Endothelial cell of umbilical vein (primary cell): Measurements from ENCODE around the gene HEATR5A. TPM values are rescaled to one million over a fixed set of nuclear protein-coding genes. Genes with fewer than 3 reads are reported as not detected.

ENCODE experiments used
- BruUV-seq: library from RNA; stranded (reverse); fragments of 400-500 nt; replicated peaks from 2 replicates; lab custom pipeline; 2021; lab: Mats Ljungman, UMichigan
- CTCF ChIA-PET: fragments of 300-600, 350-600 bp; sonication (Branson Sonifier 250); formaldehyde crosslinking; loops from one replicate; lab custom pipeline; 2021; ENCODE audit warnings: antibody characterized with exemption, inconsistent platforms; lab: Charles Lee
- POLR2A ChIA-PET: fragments of 300-600, 350-600 bp; sonication (Branson Sonifier 250); formaldehyde crosslinking; loops from one replicate; lab custom pipeline; 2021; ENCODE audit warnings: antibody characterized with exemption, inconsistent platforms; lab: Charles Lee
- DNase-seq: peaks from one replicate; pipeline ENCODE4 v3.0.0-alpha.2; 2011; ENCODE audit warnings: low read depth, low spot score
- FAIRE-seq: peaks from 2 replicates; lab custom pipeline; 2011; peaks lifted over from hg19 to GRCh38; lab: Jason Lieb, UNC
- H2AFZ ChIP-seq: 2 replicates; pipeline ENCODE4 v1.6.0; 2012; ENCODE audit warnings: low read depth, low read length, control low read depth, inconsistent platforms
- H3K27ac ChIP-seq: 2 replicates; pipeline ENCODE4 v1.5.1; 2011; ENCODE audit warnings: low read depth, mild to moderate bottlenecking, control low read depth, low read length, moderate library complexity; ENCODE audit not compliant: insufficient read depth
- H3K27me3 ChIP-seq, 2 experiments: 2 replicates each; pipeline versions ENCODE4 v1.6.0 to v1.6.1; 2011; ENCODE audit warnings: low read length in 2 of 2, mixed read lengths in 1 of 2; ENCODE audit not compliant: control insufficient read depth in 2 of 2, insufficient read depth in 2 of 2
- H3K36me3 ChIP-seq, 2 experiments: 2 replicates in 1 of 2; 3 replicates in 1 of 2; pipeline ENCODE4 v1.5.1; 2011; ENCODE audit warnings: low read length in 2 of 2, mild to moderate bottlenecking in 1 of 2, moderate library complexity in 1 of 2; ENCODE audit not compliant: control insufficient read depth in 2 of 2, insufficient read depth in 2 of 2; ENCODE audit errors: extremely low read depth in 1 of 2
- H3K4me1 ChIP-seq: 3 replicates; pipeline ENCODE4 v1.5.1; 2011; ENCODE audit warnings: mild to moderate bottlenecking, low read length; ENCODE audit not compliant: control insufficient read depth, insufficient read depth; ENCODE audit errors: extremely low read depth
- H3K4me2 ChIP-seq: 2 replicates; pipeline ENCODE4 v1.6.1; 2011; ENCODE audit warnings: low read length, control low read depth, mixed read lengths; ENCODE audit not compliant: insufficient read depth
- H3K4me3 ChIP-seq, 3 experiments: fragments of 200-600 bp in 1 of 3; sonication (generic), shearing (Covaris generic) in 1 of 3; replicated peaks in 1 of 3; 2 replicates each; pipeline ENCODE4 v1.5.1; 2011 to 2016; ENCODE audit warnings: control low read depth in 3 of 3, low read length in 3 of 3, mild to moderate bottlenecking in 2 of 3, inconsistent platforms in 1 of 3, low read depth in 1 of 3, moderate library complexity in 1 of 3; ENCODE audit not compliant: insufficient read depth in 1 of 3
- H3K79me2 ChIP-seq: 2 replicates; pipeline ENCODE4 v1.6.0; 2012; ENCODE audit warnings: low read length, inconsistent platforms; ENCODE audit not compliant: control insufficient read depth, insufficient read depth
- H3K9ac ChIP-seq: replicated peaks from 2 replicates; pipeline ENCODE3; 2011; ENCODE audit warnings: low read length, control low read depth; ENCODE audit not compliant: insufficient read depth; ENCODE audit errors: extremely low read depth
- H3K9me1 ChIP-seq: replicated peaks from 3 replicates; pipeline ENCODE4 v1.6.0; 2011; ENCODE audit warnings: mild to moderate bottlenecking, low read length; ENCODE audit not compliant: control insufficient read depth, insufficient read depth; ENCODE audit errors: extremely low read depth
- H3K9me3 ChIP-seq: replicated peaks from 2 replicates; pipeline ENCODE4 v1.5.1; 2012; ENCODE audit warnings: low read length, inconsistent platforms; ENCODE audit not compliant: control insufficient read depth, insufficient read depth
- H4K20me1 ChIP-seq: replicated peaks from 2 replicates; pipeline ENCODE3; 2011; ENCODE audit warnings: mild to moderate bottlenecking, low read length; ENCODE audit not compliant: control insufficient read depth, insufficient read depth; ENCODE audit errors: extremely low read depth
- CTCF ChIP-seq, 2 donors: IDR thresholded peaks; 1 replicate in 1 of 2; 2 replicates in 1 of 2; pipeline ENCODE4 v1.5.1; 2011; ENCODE audit warnings: low read length in 2 of 2, mild to moderate bottlenecking in 2 of 2, moderate library complexity in 2 of 2, control low read depth in 1 of 2, inconsistent platforms in 1 of 2, low read depth in 1 of 2; ENCODE audit not compliant: insufficient read depth in 1 of 2; ENCODE audit errors: extremely low read depth in 1 of 2
- EZH2 ChIP-seq: IDR thresholded peaks from 2 replicates; pipeline ENCODE4 v1.6.1; 2012; ENCODE audit warnings: borderline replicate concordance, low read depth, mild to moderate bottlenecking, moderate library complexity, low read length, inconsistent platforms; ENCODE audit not compliant: severe bottlenecking
- FOS ChIP-seq: IDR thresholded peaks from 2 replicates; pipeline ENCODE4 v1.6.1; 2011; ENCODE audit warnings: mild to moderate bottlenecking, low read length, moderate library complexity, borderline replicate concordance; ENCODE audit not compliant: insufficient read depth
- GATA2 ChIP-seq: IDR thresholded peaks from 2 replicates; pipeline ENCODE4 v1.7.0; 2011; ENCODE audit warnings: low read depth, mild to moderate bottlenecking, moderate library complexity, mixed read lengths, low read length; ENCODE audit not compliant: insufficient read length, insufficient read depth
- JUN ChIP-seq: IDR thresholded peaks from 2 replicates; pipeline ENCODE4 v1.6.1; 2011; ENCODE audit warnings: borderline replicate concordance, low read depth; ENCODE audit not compliant: insufficient read length, insufficient read depth
- MAX ChIP-seq: IDR thresholded peaks from 2 replicates; pipeline ENCODE4 v1.6.1; 2011; ENCODE audit not compliant: insufficient read depth, insufficient read length
- MYC ChIP-seq: IDR thresholded peaks from one replicate; pipeline ENCODE4 v1.6.1; 2011; ENCODE audit warnings: mild to moderate bottlenecking, low read depth, low read length
- POLR2A ChIP-seq: IDR thresholded peaks from 2 replicates; pipeline ENCODE4 v1.6.1; 2012; ENCODE audit warnings: low read depth, mild to moderate bottlenecking, control low read depth, low read length
- POLR2AphosphoS5 ChIP-seq: IDR thresholded peaks from 2 replicates; pipeline ENCODE4 v1.6.1; 2012; ENCODE audit warnings: low read depth, mild to moderate bottlenecking, control low read depth, low read length, moderate library complexity; ENCODE audit not compliant: insufficient read depth
- dilution Hi-C: fragments of 300-500 bp; cut with MboI; formaldehyde crosslinking; loops from one replicate; pipeline ENCODE4 v1.15.0; 2019; ENCODE audit warnings: low sequenced_read_pairs; ENCODE audit not compliant: extremely low pct_ligation_motif_present
- intact Hi-C: fragments of 100-400 bp; cut with micrococcal nuclease; formaldehyde crosslinking; loops from one replicate; pipeline ENCODE4 v1.10.0; 2022
- polyA plus RNA-seq, 4 experiments: library from polyadenylated mRNA; depleted of rRNA in 3 of 4; stranded (reverse) in 3 of 4; unstranded in 1 of 4; fragments of >200 nt; gene quantifications; 2 replicates each; pipeline versions ENCODE4 v1.2.1 to v1.2.3, GENCODE V29; 2011 to 2012; ENCODE audit warnings: missing spikeins in 1 of 4
- total RNA-seq: library from RNA; stranded (reverse); gene quantifications from 2 replicates; pipeline ENCODE4 v1.2.3, GENCODE V29; 2021

The HEATR5A gene
- total and polyA plus RNA-seq, 2 donors (not counting 3 experiments of a cell fraction or from before 2014, with no cell fraction given): 12.6 to 45.3 TPM

GRCh38 chr14:31341280-31341679 is 79.1 kb downstream of the HEATR5A start:
- intact Hi-C loops (no loop called here), dilution Hi-C loops (no loop called here)
- Histone ChIP-seq H4K20me1 (no peaks in the 10 kb centered on the region), H3K9ac (no peak overlapping the region), H3K36me3 (peaks cover 2 to 5% of the 10 kb centered on the region in 2 experiments), H2AFZ (no peak overlapping the region), H3K4me1 (no peaks in the 10 kb centered on the region), H3K79me2 (no peaks in the 10 kb centered on the region), H3K9me3 (no peaks in the 10 kb centered on the region), H3K27ac (no peak overlapping the region), H3K9me1 (no peaks in the 10 kb centered on the region), H3K4me2 (no peak overlapping the region), H3K27me3 (no peaks in the 10 kb centered on the region), H3K4me3 (no peak overlapping the region)
- FAIRE-seq (no peak), DNase-seq (no peak)
- POLR2A ChIA-PET: no interaction called here
- CTCF ChIA-PET: no interaction called here
- TF ChIP-seq FOS (no peak), JUN (no peak)
- no TSS peak for BruUV-seq

- POLR2A ChIA-PET: no interaction called here
- no peak for TF ChIP-seq FOS
- no peak for TF ChIP-seq MAX
- TF ChIP-seq JUN: no peak
- TF ChIP-seq CTCF (IDR thresholded peaks at IDR 0.05; ENCODE audit: extremely low read depth in 1 of 2, insufficient read depth in 1 of 2, low read depth in 1 of 2, low read length in 2 of 2): no peak
- TF ChIP-seq POLR2A: no peak
- TF ChIP-seq GATA2: no peak
- TF ChIP-seq EZH2: no peak
- no peak for TF ChIP-seq MYC
- TF ChIP-seq POLR2AphosphoS5: no peak
- CTCF ChIA-PET: no interaction called here
- dilution Hi-C loops: no loop called here
- H3K27ac ChIP-seq: no peak overlapping the region
- peaks cover 2 to 5% of the 10 kb centered on the region in 2 experiments for H3K36me3 ChIP-seq
- no peaks in the 10 kb centered on the region for H3K27me3 ChIP-seq
- H3K4me2 ChIP-seq: no peak overlapping the region
- DNase-seq (no peak), FAIRE-seq (no peak)
- BruUV-seq: no TSS peak
- H3K4me3 ChIP-seq: no peak overlapping the region
- intact Hi-C loops: no loop called here
- no peaks in the 10 kb centered on the region for H4K20me1 ChIP-seq
- H3K9me1 ChIP-seq: no peaks in the 10 kb centered on the region
- no peaks in the 10 kb centered on the region for H3K9me3 ChIP-seq
- no peaks in the 10 kb centered on the region for H3K4me1 ChIP-seq
- no peak overlapping the region for H2AFZ ChIP-seq
- H3K79me2 ChIP-seq: no peaks in the 10 kb centered on the region
- H3K9ac ChIP-seq: no peak overlapping the region
Measured at GRCh38 chr14:31340297-31341063, 79.9 kb downstream of the HEATR5A start.
